HG02981 (cell line): ENCODE results near the gene DRC7.
"Not testable (repeated sequence)": the region's sequence is repeated elsewhere in the genome, so short reads cannot be mapped to it uniquely, and the experiment has no call there.

Source experiments
- ATAC-seq: cut with Tn5 transposase; IDR thresholded peaks from one replicate; pipeline ENCODE4 v1.9.1; 2021; ENCODE audit warnings: mild to moderate bottlenecking, moderate library complexity; ENCODE audit not compliant: unreplicated experiment

DRC7 gene

GRCh38 chr16:57660715-57661463 lies 33.7 kb upstream of the DRC7 start:
- no peak for ATAC-seq

GRCh38 chr16:57661510-57661909 lies 33.1 kb upstream of the DRC7 start:
- no peak for ATAC-seq

GRCh38 chr16:57661936-57662906 lies 32.4 kb upstream of the DRC7 start:
- no peak for ATAC-seq

GRCh38 chr16:57663436-57663835 lies 31.2 kb upstream of the DRC7 start:
- no peak for ATAC-seq

- no peak for ATAC-seq
Observed at GRCh38 chr16:57663917-57664661, 30.5 kb upstream of the DRC7 start.

GRCh38 chr16:57664662-57665025 lies 30.0 kb upstream of the DRC7 start:
- ATAC-seq = no peak

GRCh38 chr16:57665541-57665940 lies 29.1 kb upstream of the DRC7 start:
- ATAC-seq = no peak

- ATAC-seq = no peak
Observed at GRCh38 chr16:57666353-57667047, 28.1 kb upstream of the DRC7 start.

- ATAC-seq = no peak
Observed at GRCh38 chr16:57667048-57667525, 27.5 kb upstream of the DRC7 start.

GRCh38 chr16:57667526-57668262 lies 26.9 kb upstream of the DRC7 start:
- ATAC-seq = no peak

- no peak for ATAC-seq
Observed at GRCh38 chr16:57668263-57668571, 26.4 kb upstream of the DRC7 start, which contains the start of gene ADGRG3. Gene ADGRG3, plus strand, starts transcription at chr16:57668306. Its CDS starts 42 bp downstream, at chr16:57668348.

GRCh38 chr16:57668630-57669475 lies 25.8 kb upstream of the DRC7 start:
- ATAC-seq = no peak

- ATAC-seq = no peak
Observed at GRCh38 chr16:57669476-57670162, 25.0 kb upstream of the DRC7 start.

GRCh38 chr16:57670196-57670595 lies 24.4 kb upstream of the DRC7 start:
- no peak for ATAC-seq

- ATAC-seq = not testable (repeated sequence)
Observed at GRCh38 chr16:57671451-57671850, 23.2 kb upstream of the DRC7 start.

GRCh38 chr16:57672416-57672815 lies 22.2 kb upstream of the DRC7 start:
- no peak for ATAC-seq

- ATAC-seq = no peak
Observed at GRCh38 chr16:57672824-57673223, 21.8 kb upstream of the DRC7 start.

- ATAC-seq = no peak
Observed at GRCh38 chr16:57675741-57676551, 18.7 kb upstream of the DRC7 start.
